ENCODE data around the gene OR10AG1.

Gene OR10AG1

GRCh38 chr11:55969845-55970244, at the start of gene OR10AG1:
TSS of gene OR10AG1 (minus strand) at chr11:55969945. CDS start at chr11:55969907, 38 bp downstream.
- no peak for DNase-seq

- no peak for DNase-seq
These were observed 44.1 kb upstream of the OR10AG1 start for GRCh38 chr11:56013805-56014204.

- no peak for DNase-seq
These were observed 41.0 kb upstream of the OR10AG1 start for GRCh38 chr11:56010716-56011115.

DNA sequence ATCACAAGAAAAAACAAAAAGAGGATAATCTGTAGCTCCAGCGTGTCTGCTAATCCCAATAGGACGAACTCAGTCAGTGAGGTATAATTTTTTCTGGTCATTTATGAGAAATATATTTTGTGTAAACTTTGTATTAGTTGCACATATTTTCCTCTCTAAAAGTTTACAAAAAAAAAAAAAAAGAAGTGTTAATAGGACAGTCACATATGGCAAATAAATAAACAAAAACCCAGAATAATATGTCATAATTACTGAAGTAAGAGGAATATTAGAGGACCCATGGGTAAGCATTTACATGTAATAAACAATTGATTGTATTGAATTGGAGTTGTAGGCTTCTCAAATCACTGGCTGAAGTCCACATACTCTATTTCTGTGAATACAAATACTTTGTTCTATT, 24.8 kb upstream of the OR10AG1 start, which contains the start of gene OR5F1:
TSS of gene OR5F1 (minus strand) at position 101 of the 400 bp plus-strand sequence. CDS start at position 101, 0 bp downstream.
- DNase-seq: no peak

- no peak for DNase-seq
These were observed 1.2 kb upstream of the OR10AG1 start for GRCh38 chr11:55970935-55971334.

- no peak for DNase-seq
These were observed 1.8 kb downstream of the OR10AG1 start for GRCh38 chr11:55967914-55968313.

DNA sequence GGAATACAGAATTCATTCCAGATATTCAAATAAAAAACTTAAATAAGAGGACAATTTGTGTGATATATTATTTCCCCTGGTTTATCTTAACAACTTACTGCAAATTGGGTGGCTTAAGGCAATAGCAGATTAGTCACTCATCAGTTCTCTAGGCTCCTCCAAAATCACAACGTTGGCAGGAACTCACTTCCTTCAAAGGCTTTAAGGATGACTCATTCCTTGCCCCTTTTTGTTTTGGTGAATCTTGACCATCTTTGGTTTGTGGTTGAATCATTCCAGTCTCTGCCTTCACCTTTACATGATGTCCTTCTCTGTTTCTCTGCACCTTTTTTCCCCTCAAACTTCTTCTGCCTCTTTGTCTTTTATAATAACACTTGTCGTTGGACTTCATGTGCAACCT, 3.4 kb downstream of the OR10AG1 start:
- no peak for DNase-seq

DNA sequence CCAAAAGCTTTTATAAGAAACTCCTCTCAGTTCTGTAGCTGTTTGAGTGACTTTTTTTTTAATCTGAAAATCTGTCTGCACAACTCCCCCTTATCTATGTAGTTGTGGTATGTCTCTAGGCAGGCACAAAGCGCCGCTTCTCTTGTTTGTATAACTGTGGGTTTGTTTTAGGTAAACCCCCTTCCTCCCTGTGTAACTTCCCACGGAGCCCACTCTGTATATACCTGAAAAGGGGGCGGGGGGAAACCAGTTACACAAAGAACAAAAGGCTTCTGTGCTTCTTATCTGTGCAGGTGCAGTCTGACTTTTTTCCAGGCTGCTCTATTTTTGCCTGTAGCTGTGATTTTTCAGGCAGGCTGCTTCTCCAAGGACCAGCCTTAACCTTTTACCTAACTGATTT, 13.2 kb downstream of the OR10AG1 start:
- no peak for DNase-seq

DNA sequence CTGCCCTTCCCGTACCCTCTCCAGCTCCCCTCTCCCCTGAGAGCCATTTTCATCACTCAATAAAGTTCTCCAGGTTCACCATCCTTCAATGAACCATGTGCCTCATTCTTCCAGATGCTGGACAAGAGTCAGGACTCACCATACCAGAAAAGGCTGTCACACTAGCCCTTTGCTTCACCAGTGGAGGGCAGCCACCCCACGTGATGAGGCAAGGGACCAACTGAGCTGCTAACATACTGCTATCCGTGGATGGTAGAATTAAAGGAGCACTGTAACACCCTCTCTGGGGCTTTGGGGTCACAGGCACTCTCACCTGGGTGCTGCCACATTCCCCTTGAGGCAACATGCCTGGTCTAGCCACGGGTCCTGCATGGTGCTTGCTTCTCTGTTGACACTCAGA, 20.4 kb downstream of the OR10AG1 start:
- DNase-seq: no peak

- no peak for DNase-seq
These were observed 26.9 kb downstream of the OR10AG1 start for GRCh38 chr11:55942785-55943392.

DNA sequence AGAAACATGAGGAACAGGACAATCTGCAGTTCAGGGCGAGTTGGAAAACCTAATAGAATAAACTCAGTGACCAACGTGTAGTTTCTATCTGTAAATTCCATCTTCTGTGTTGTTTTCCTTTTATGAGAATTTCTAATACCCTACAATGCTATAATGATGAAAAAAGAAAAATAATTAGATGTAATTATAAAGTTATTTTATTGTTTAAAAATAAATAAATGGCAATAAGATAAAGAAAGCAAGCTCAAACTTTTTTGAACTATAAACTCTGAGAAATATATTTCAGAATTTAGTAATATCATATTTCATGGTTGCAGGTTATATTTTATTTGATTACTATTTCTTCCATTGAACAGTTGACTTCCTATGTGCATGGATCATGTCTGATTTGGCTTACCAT, 33.4 kb downstream of the OR10AG1 start, which contains the start of gene OR5I1:
TSS of gene OR5I1 (minus strand) at position 101 of the 400 bp plus-strand sequence. CDS start at position 101, 0 bp downstream.
- DNase-seq: no peak

DNA sequence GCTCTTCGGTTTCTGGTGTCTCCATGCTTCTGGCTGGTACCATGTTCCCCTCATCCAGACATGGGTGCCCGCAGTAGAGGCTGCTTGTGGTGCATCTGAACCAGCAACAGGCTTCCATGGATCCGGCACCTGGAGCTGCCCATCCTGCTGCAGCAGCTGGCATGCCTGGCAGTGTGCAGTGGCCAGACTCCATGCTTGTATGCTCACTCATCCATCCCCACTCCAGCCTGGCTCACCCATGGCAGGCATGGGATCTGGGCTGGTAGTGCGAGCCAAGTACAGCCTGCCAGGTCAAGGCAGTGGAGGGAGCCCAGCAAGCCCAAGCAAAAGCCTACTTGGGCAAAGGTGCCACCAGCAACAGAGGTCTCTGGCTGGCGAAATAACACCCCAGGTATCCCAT, 49.2 kb downstream of the OR10AG1 start:
- no peak for DNase-seq
